Measurements from ENCODE around the gene ZNF816.

ZNF816 gene

GRCh38 chr19:53002479-53002878 lies 39.8 kb upstream of the ZNF816 start:
- no peak overlapping the region for H3K4me3 ChIP-seq (replicated peaks; ENCODE audit: insufficient read depth, low read length)
- DNase-seq (ENCODE audit: low read depth in 1 of 2, low spot score in 1 of 2) = no peak
- TF ChIP-seq POLR2AphosphoS5 (IDR thresholded peaks at IDR 0.05; ENCODE audit: low read depth) (no peak), GABPA (IDR thresholded peaks at IDR 0.05; ENCODE audit: low read depth) (no peak), SPI1 (IDR thresholded peaks at IDR 0.05; ENCODE audit: borderline replicate concordance, low read depth) (no peak)
- TF ChIP-seq, protein P1, sequence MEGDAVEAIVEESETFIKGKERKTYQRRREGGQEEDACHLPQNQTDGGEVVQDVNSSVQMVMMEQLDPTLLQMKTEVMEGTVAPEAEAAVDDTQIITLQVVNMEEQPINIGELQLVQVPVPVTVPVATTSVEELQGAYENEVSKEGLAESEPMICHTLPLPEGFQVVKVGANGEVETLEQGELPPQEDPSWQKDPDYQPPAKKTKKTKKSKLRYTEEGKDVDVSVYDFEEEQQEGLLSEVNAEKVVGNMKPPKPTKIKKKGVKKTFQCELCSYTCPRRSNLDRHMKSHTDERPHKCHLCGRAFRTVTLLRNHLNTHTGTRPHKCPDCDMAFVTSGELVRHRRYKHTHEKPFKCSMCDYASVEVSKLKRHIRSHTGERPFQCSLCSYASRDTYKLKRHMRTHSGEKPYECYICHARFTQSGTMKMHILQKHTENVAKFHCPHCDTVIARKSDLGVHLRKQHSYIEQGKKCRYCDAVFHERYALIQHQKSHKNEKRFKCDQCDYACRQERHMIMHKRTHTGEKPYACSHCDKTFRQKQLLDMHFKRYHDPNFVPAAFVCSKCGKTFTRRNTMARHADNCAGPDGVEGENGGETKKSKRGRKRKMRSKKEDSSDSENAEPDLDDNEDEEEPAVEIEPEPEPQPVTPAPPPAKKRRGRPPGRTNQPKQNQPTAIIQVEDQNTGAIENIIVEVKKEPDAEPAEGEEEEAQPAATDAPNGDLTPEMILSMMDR (IDR thresholded peaks at IDR 0.05; ENCODE audit: insufficient read depth, low read length) = no peak
- TF ChIP-seq, protein P2, sequence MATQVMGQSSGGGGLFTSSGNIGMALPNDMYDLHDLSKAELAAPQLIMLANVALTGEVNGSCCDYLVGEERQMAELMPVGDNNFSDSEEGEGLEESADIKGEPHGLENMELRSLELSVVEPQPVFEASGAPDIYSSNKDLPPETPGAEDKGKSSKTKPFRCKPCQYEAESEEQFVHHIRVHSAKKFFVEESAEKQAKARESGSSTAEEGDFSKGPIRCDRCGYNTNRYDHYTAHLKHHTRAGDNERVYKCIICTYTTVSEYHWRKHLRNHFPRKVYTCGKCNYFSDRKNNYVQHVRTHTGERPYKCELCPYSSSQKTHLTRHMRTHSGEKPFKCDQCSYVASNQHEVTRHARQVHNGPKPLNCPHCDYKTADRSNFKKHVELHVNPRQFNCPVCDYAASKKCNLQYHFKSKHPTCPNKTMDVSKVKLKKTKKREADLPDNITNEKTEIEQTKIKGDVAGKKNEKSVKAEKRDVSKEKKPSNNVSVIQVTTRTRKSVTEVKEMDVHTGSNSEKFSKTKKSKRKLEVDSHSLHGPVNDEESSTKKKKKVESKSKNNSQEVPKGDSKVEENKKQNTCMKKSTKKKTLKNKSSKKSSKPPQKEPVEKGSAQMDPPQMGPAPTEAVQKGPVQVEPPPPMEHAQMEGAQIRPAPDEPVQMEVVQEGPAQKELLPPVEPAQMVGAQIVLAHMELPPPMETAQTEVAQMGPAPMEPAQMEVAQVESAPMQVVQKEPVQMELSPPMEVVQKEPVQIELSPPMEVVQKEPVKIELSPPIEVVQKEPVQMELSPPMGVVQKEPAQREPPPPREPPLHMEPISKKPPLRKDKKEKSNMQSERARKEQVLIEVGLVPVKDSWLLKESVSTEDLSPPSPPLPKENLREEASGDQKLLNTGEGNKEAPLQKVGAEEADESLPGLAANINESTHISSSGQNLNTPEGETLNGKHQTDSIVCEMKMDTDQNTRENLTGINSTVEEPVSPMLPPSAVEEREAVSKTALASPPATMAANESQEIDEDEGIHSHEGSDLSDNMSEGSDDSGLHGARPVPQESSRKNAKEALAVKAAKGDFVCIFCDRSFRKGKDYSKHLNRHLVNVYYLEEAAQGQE (IDR thresholded peaks at IDR 0.05; ENCODE audit: insufficient replicate concordance, low read depth) = no peak
- no peak overlapping the region for H3K27ac ChIP-seq (replicated peaks)
- no peaks in the 10 kb centered on the region for H3K27me3 ChIP-seq (ENCODE audit: insufficient read depth, poor library complexity, severe bottlenecking)

GRCh38 chr19:52997975-52998374 lies 35.3 kb upstream of the ZNF816 start:
- TF ChIP-seq SPI1 (IDR thresholded peaks at IDR 0.05; ENCODE audit: borderline replicate concordance, low read depth) = no peak
- no peak overlapping the region for H3K4me3 ChIP-seq (replicated peaks; ENCODE audit: insufficient read depth, low read length)
- H3K27me3 ChIP-seq (ENCODE audit: insufficient read depth, poor library complexity, severe bottlenecking) = no peaks in the 10 kb centered on the region
- no peak for DNase-seq (ENCODE audit: low read depth in 1 of 2, low spot score in 1 of 2)
- H3K27ac ChIP-seq (replicated peaks) = no peak overlapping the region

GRCh38 chr19:52995711-52996110 lies 33.0 kb upstream of the ZNF816 start:
- H3K4me3 ChIP-seq (replicated peaks; ENCODE audit: insufficient read depth, low read length) = no peak overlapping the region
- H3K27ac ChIP-seq (replicated peaks) = no peak overlapping the region
- TF ChIP-seq SPI1 (IDR thresholded peaks at IDR 0.05; ENCODE audit: borderline replicate concordance, low read depth) (no peak), POLR2AphosphoS5 (IDR thresholded peaks at IDR 0.05; ENCODE audit: low read depth) (no peak)
- TF ChIP-seq, protein P1 (IDR thresholded peaks at IDR 0.05; ENCODE audit: insufficient read depth, low read length) = no peak
- no peaks in the 10 kb centered on the region for H3K27me3 ChIP-seq (ENCODE audit: insufficient read depth, poor library complexity, severe bottlenecking)
- DNase-seq (ENCODE audit: low read depth in 1 of 2, low spot score in 1 of 2) = no peak

DNA sequence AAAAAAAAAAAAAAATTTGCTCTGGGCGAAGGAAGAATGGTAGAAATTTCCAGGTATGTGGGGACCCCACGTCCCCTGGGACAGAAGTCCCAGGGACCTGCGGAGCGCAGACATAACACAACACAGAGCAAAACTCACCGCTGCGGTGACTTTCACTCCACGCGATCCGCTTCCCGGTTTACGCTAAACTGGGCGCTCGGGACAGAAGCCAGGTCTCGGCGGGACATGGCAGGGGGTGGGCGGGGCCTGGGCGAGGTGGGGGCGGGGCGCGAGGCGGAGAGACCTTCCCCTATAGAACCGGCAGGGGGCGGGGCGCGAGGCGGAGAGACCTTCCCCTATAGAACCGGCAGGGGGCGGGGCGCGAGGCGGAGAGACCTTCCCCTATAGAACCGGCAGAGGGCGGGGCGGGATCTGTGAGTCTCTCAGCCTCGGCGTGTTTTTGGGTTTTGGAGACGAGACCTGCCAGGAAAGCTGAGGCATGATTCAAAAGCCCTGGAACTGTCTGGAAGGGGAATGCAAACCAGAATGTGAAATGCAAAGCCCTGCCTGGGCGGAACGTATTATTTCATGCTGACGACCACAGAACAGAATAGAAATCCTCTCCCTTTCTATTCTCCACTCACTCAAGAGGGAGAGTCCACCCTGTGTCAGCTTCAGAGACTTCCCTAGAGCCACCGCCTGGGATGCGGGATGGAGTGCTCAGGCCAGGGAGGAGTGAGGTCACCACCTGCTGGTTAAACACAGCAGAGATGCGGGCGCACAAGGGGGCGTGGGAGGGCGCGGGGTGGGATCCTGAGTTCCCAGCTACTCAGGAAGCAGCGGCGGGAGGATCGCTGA lies 30.9 kb upstream of the ZNF816 start:
- Histone ChIP-seq H3K4me3 (replicated peaks; ENCODE audit: insufficient read depth, low read length) (peak overlapping the region; percentile 24), H3K27me3 (ENCODE audit: insufficient read depth, poor library complexity, severe bottlenecking) (no peaks in the 10 kb centered on the region), H3K27ac (replicated peaks) (no peak overlapping the region; the same call in 1 of the 2 replicates)
- TF ChIP-seq POLR2AphosphoS5 (IDR thresholded peaks at IDR 0.05; ENCODE audit: low read depth) = no peak
- TF ChIP-seq, protein P1 (IDR thresholded peaks at IDR 0.05; ENCODE audit: insufficient read depth, low read length) = peak; percentile 0
- peak; percentile 35 to 86 for DNase-seq (ENCODE audit: low read depth in 1 of 2, low spot score in 1 of 2)
